ENCODE measurements around the gene SOWAHA. TPM values are rescaled to one million over a fixed set of nuclear protein-coding genes. Genes with fewer than 3 reads are reported as not detected.

The SOWAHA gene
- total and polyA plus RNA-seq, 2 donors (not counting 1 experiment from before 2014, with no cell fraction given), result not detected

DNA sequence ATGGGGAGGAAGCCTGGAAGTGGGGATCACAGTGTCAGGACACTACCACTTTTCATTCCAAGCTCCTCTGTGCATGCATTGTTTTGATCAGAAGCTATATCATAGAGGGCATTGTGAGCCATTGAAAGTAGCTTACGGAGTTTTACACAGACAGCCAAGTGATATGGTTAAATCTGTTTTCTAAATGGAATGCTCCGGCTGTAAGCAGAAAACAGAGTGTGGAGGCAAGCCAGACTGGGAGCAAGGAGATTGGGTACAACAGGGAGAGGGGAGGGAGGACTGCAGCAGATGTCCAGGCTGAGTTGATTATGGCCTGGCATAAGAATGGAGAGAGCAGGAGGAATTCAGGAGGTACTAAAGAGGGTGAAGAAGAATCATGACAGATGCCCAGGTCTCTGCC, 15.5 kb upstream of the SOWAHA start:
- no peaks in the 10 kb centered on the region for H3K4me1 Mint-ChIP-seq
- H3K27ac ChIP-seq (ENCODE audit: low read length in 2 of 2), result no peak overlapping the region
- TF ChIP-seq, protein P1, sequence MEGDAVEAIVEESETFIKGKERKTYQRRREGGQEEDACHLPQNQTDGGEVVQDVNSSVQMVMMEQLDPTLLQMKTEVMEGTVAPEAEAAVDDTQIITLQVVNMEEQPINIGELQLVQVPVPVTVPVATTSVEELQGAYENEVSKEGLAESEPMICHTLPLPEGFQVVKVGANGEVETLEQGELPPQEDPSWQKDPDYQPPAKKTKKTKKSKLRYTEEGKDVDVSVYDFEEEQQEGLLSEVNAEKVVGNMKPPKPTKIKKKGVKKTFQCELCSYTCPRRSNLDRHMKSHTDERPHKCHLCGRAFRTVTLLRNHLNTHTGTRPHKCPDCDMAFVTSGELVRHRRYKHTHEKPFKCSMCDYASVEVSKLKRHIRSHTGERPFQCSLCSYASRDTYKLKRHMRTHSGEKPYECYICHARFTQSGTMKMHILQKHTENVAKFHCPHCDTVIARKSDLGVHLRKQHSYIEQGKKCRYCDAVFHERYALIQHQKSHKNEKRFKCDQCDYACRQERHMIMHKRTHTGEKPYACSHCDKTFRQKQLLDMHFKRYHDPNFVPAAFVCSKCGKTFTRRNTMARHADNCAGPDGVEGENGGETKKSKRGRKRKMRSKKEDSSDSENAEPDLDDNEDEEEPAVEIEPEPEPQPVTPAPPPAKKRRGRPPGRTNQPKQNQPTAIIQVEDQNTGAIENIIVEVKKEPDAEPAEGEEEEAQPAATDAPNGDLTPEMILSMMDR (IDR thresholded peaks at IDR 0.05), result no peak
- TF ChIP-seq EZH2 (IDR thresholded peaks at IDR 0.05; ENCODE audit: borderline replicate concordance, insufficient read depth, low read depth, low read length, poor library complexity, severe bottlenecking), result no peak
- H3K27ac Mint-ChIP-seq, result no peak overlapping the region
- 92% methylated on average over 2 of the region's 2 CpGs for WGBS (ENCODE audit: insufficient coverage)
- H2AFZ ChIP-seq (ENCODE audit: insufficient read depth, low read depth, low read length, poor library complexity, severe bottlenecking), result no peak overlapping the region
- peaks cover 0 to 16% (median 12%) of the 10 kb centered on the region in 4 experiments for H3K27me3 ChIP-seq (replicated peaks in 1 of 4; ENCODE audit: control extremely low read depth in 1 of 4, control insufficient read depth in 3 of 4, insufficient read depth in 4 of 4, low read length in 3 of 4)
- H3K36me3 ChIP-seq (replicated peaks in 1 of 2; ENCODE audit: control extremely low read depth in 1 of 2, control insufficient read depth in 1 of 2, extremely low read depth in 1 of 2, insufficient read depth in 2 of 2, low read length in 1 of 2), result no peaks in the 10 kb centered on the region
- DNase-seq, result no peak
- H3K27me3 Mint-ChIP-seq, result peaks cover 52% of the 10 kb centered on the region
- ChIA-PET CTCF (interaction anchor here (1.5 kb wide), 1 partner anchor 23 kb away, joined by 4 read pairs; no protein-coding TSS in a partner anchor), POLR2A (interaction anchor here (0.7 kb wide), 1 partner anchor 69 kb away, joined by 9 read pairs; the partner anchor contains the start of gene UQCRQ)
- H3K9me3 Mint-ChIP-seq (ENCODE audit: insufficient read depth), result no peaks in the 10 kb centered on the region
- H3K4me3 Mint-ChIP-seq, result no peak overlapping the region
- no peak overlapping the region for H3K4me2 ChIP-seq (replicated peaks; ENCODE audit: low read depth, low read length, poor library complexity, severe bottlenecking)
- no peaks in the 10 kb centered on the region for H3K9me3 ChIP-seq (ENCODE audit: control extremely low read depth in 1 of 3, control insufficient read depth in 2 of 3, insufficient read depth in 1 of 3, low read length in 2 of 3)
- no peaks in the 10 kb centered on the region for H4K20me1 ChIP-seq (ENCODE audit: control insufficient read depth, insufficient read depth, low read length, poor library complexity, severe bottlenecking)
- no peaks in the 10 kb centered on the region for H3K79me2 ChIP-seq (ENCODE audit: control insufficient read depth, insufficient read depth, low read length)
- no peak overlapping the region for H3K9ac ChIP-seq (ENCODE audit: low read length)
- H3K4me3 ChIP-seq (ENCODE audit: control extremely low read depth in 1 of 5, extremely low read depth in 1 of 5, insufficient read depth in 1 of 5, low read depth in 2 of 5, low read length in 4 of 5), result no peak overlapping the region
- intact Hi-C loops (cut with micrococcal nuclease), result no loop called here
- ATAC-seq (ENCODE audit: low read depth), result no peak
- no peaks in the 10 kb centered on the region for H3K4me1 ChIP-seq (ENCODE audit: control insufficient read depth in 2 of 2, insufficient read depth in 2 of 2, low read length in 2 of 2)

DNA sequence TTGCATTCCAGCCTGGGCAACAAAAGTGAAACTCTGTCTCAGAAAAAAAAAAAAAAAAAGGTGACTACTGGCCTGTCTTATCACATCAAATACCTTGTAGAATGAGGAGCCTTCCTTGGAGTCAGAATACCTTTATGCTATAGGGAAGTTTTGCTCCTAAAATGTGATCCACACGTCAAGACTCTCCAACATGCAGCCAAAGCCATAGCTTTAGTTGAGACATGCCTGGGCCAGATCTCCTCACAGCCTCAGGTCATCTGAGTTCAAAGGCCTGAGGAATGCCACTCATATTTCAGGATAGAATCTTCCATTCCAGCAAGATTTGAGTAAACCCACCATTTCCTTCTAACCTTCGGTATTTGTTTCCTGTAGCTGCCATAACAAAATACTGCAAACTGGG, 13.7 kb upstream of the SOWAHA start:
- Mint-ChIP-seq H3K4me3 (no peak overlapping the region), H3K27ac (no peak overlapping the region), H3K27me3 (peaks cover 56% of the 10 kb centered on the region), H3K4me1 (peaks cover 5% of the 10 kb centered on the region), H3K9me3 (ENCODE audit: insufficient read depth) (no peaks in the 10 kb centered on the region)
- WGBS (ENCODE audit: insufficient coverage), result 81% methylated on average over 2 of the region's 2 CpGs
- ChIA-PET CTCF (interaction anchor here (0.5 to 0.7 kb wide), 3 partner anchors 8 to 1835 kb away, joined by 3 to 5 read pairs (median 3); no protein-coding TSS in a partner anchor), POLR2A (no interaction called here)
- DNase-seq (no peak), ATAC-seq (ENCODE audit: low read depth) (no peak)
- Histone ChIP-seq H4K20me1 (ENCODE audit: control insufficient read depth, insufficient read depth, low read length, poor library complexity, severe bottlenecking) (no peaks in the 10 kb centered on the region), H3K9me3 (ENCODE audit: control extremely low read depth in 1 of 3, control insufficient read depth in 2 of 3, insufficient read depth in 1 of 3, low read length in 2 of 3) (no peaks in the 10 kb centered on the region), H3K4me3 (ENCODE audit: control extremely low read depth in 1 of 5, extremely low read depth in 1 of 5, insufficient read depth in 1 of 5, low read depth in 2 of 5, low read length in 4 of 5) (no peak overlapping the region), H3K4me1 (ENCODE audit: control insufficient read depth in 2 of 2, insufficient read depth in 2 of 2, low read length in 2 of 2) (no peaks in the 10 kb centered on the region), H3K79me2 (ENCODE audit: control insufficient read depth, insufficient read depth, low read length) (no peaks in the 10 kb centered on the region), H3K9ac (ENCODE audit: low read length) (no peak overlapping the region), H3K27me3 (replicated peaks in 1 of 4; ENCODE audit: control extremely low read depth in 1 of 4, control insufficient read depth in 3 of 4, insufficient read depth in 4 of 4, low read length in 3 of 4) (peaks cover 0 to 14% (median 9%) of the 10 kb centered on the region in 4 experiments), H3K27ac (ENCODE audit: low read length in 2 of 2) (no peak overlapping the region), H3K4me2 (replicated peaks; ENCODE audit: low read depth, low read length, poor library complexity, severe bottlenecking) (no peak overlapping the region), H3K36me3 (replicated peaks in 1 of 2; ENCODE audit: control extremely low read depth in 1 of 2, control insufficient read depth in 1 of 2, extremely low read depth in 1 of 2, insufficient read depth in 2 of 2, low read length in 1 of 2) (no peaks in the 10 kb centered on the region), H2AFZ (ENCODE audit: insufficient read depth, low read depth, low read length, poor library complexity, severe bottlenecking) (no peak overlapping the region)
- intact Hi-C loops (cut with micrococcal nuclease), result no loop called here
- TF ChIP-seq EZH2 (IDR thresholded peaks at IDR 0.05; ENCODE audit: borderline replicate concordance, insufficient read depth, low read depth, low read length, poor library complexity, severe bottlenecking), result no peak
- TF ChIP-seq, protein P1 (IDR thresholded peaks at IDR 0.05), result no peak
